GM23338 (cell line): ENCODE data around the gene ZNF106.

Source experiments
- CREB1 ChIP-seq: fragments of 250-450 bp; sonication (Bioruptor Pico); IDR thresholded peaks from 2 replicates; pipeline ENCODE4 v1.5.0; 2020; ENCODE audit warnings: low read depth, mild to moderate bottlenecking, moderate library complexity
- CTCF ChIP-seq, 2 experiments: fragments of 200-600 bp in 1 of 2; sonication (generic) in 1 of 2; conservative IDR thresholded peaks; 2 replicates each; pipeline versions ENCODE4 v1.5.1 to v1.6.1; 2016 to 2017; ENCODE audit warnings: antibody characterized with exemption in 2 of 2, low read depth in 2 of 2, mild to moderate bottlenecking in 2 of 2, moderate library complexity in 1 of 2
- ETS1 ChIP-seq: IDR thresholded peaks from 2 replicates; pipeline ENCODE4 v1.6.1; 2016; ENCODE audit warnings: antibody characterized with exemption
- EZH2 ChIP-seq: fragments of 200-600 bp; sonication (generic); IDR thresholded peaks from one replicate; pipeline ENCODE4 v1.8.0; 2017; ENCODE audit warnings: antibody characterized with exemption, mild to moderate bottlenecking, low read depth; ENCODE audit not compliant: unreplicated experiment
- EZH2phosphoT487 ChIP-seq: fragments of 200-600 bp; sonication (generic); IDR thresholded peaks from one replicate; pipeline ENCODE4 v1.8.1; 2018; ENCODE audit warnings: antibody characterized with exemption; ENCODE audit not compliant: unreplicated experiment
- JUNB ChIP-seq: IDR thresholded peaks from one replicate; pipeline ENCODE4 v1.6.1; 2016; ENCODE audit warnings: antibody characterized with exemption; ENCODE audit not compliant: unreplicated experiment
- NANOG ChIP-seq: IDR thresholded peaks from 2 replicates; pipeline ENCODE4 v1.6.1; 2016; ENCODE audit warnings: antibody characterized with exemption, borderline replicate concordance
- POLR2AphosphoS5 ChIP-seq: IDR thresholded peaks from 2 replicates; pipeline ENCODE4 v1.6.1; 2016; ENCODE audit warnings: antibody characterized with exemption, low read depth
- REST ChIP-seq: IDR thresholded peaks from one replicate; pipeline ENCODE4 v1.6.1; 2018; ENCODE audit warnings: antibody characterized with exemption; ENCODE audit not compliant: unreplicated experiment
- STAT1 ChIP-seq: IDR thresholded peaks from one replicate; pipeline ENCODE4 v1.6.1; 2016; ENCODE audit warnings: antibody characterized with exemption; ENCODE audit not compliant: unreplicated experiment
- ZNF114 ChIP-seq: fragments of 250-450 bp; sonication (Bioruptor Pico); IDR thresholded peaks from 2 replicates; pipeline ENCODE4 v1.5.0; 2020; ENCODE audit warnings: mild to moderate bottlenecking, moderate library complexity
- ZNF462 ChIP-seq: fragments of 250-450 bp; sonication (Bioruptor Pico); IDR thresholded peaks from 2 replicates; pipeline ENCODE4 v1.5.0; 2020; ENCODE audit warnings: mild to moderate bottlenecking, moderate library complexity

GRCh38 chr15:42471002-42471401 lies 19.9 kb downstream of the ZNF106 start:
- TF ChIP-seq EZH2 (no peak), CTCF (conservative IDR thresholded peaks at IDR 0.05; ENCODE audit: low read depth in 2 of 2) (no peak), STAT1 (no peak), JUNB (no peak), CREB1 (CRISPR knock-in tag) (no peak), POLR2AphosphoS5 (no peak), REST (no peak), EZH2phosphoT487 (no peak), ZNF462 (CRISPR knock-in tag) (no peak), ZNF114 (no peak), NANOG (no peak), ETS1 (no peak)
